Osteocyte (in vitro differentiated cells): ENCODE measurements around the gene CAMKMT. TPM values are rescaled to one million over a fixed set of nuclear protein-coding genes. Genes with fewer than 3 reads are reported as not detected.

Experiments used
- DNase-seq: peaks from one replicate; pipeline ENCODE4 v3.0.0; 2021; ENCODE audit warnings: mixed read lengths; ENCODE audit not compliant: unreplicated experiment; ENCODE audit errors: extremely low spot score
- H3K27ac Mint-ChIP-seq: one replicate; pipeline ENCODE4 v1.8.0; 2021; ENCODE audit warnings: mild to moderate bottlenecking, mixed read lengths; ENCODE audit not compliant: unreplicated experiment
- H3K27me3 Mint-ChIP-seq: one replicate; pipeline ENCODE4 v1.8.0; 2021; ENCODE audit warnings: mixed read lengths; ENCODE audit not compliant: unreplicated experiment
- H3K36me3 Mint-ChIP-seq: one replicate; pipeline ENCODE4 v1.8.0; 2021; ENCODE audit warnings: mixed read lengths; ENCODE audit not compliant: unreplicated experiment
- H3K4me1 Mint-ChIP-seq: one replicate; pipeline ENCODE4 v1.8.0; 2021; ENCODE audit warnings: mixed read lengths; ENCODE audit not compliant: unreplicated experiment
- H3K4me3 Mint-ChIP-seq: one replicate; pipeline ENCODE4 v1.8.0; 2021; ENCODE audit warnings: mild to moderate bottlenecking, moderate library complexity, mixed read lengths; ENCODE audit not compliant: unreplicated experiment
- H3K9me3 Mint-ChIP-seq: one replicate; pipeline ENCODE4 v1.8.0; 2021; ENCODE audit warnings: mixed read lengths; ENCODE audit not compliant: unreplicated experiment
- total RNA-seq: library from RNA; stranded (reverse); gene quantifications from 2 replicates; pipeline ENCODE4 v1.2.1, GENCODE V29; 2021
- TF ChIP-seq, protein P1 (sequence below): fragments of 200-600 bp; sonication (generic); IDR thresholded peaks from 2 replicates; pipeline ENCODE4 v1.5.0; 2021; ENCODE audit warnings: antibody characterized with exemption, mild to moderate bottlenecking, moderate library complexity

CAMKMT gene
- total RNA-seq, 1 donor from 2014 or later: 10.9 TPM

- Mint-ChIP-seq H3K36me3 (peaks cover 6% of the 10 kb centered on the region), H3K27ac (no peak overlapping the region), H3K4me3 (no peak overlapping the region), H3K27me3 (no peaks in the 10 kb centered on the region), H3K9me3 (peaks cover 8% of the 10 kb centered on the region), H3K4me1 (peaks cover 6% of the 10 kb centered on the region)
- no peak for DNase-seq
- TF ChIP-seq, protein P1, sequence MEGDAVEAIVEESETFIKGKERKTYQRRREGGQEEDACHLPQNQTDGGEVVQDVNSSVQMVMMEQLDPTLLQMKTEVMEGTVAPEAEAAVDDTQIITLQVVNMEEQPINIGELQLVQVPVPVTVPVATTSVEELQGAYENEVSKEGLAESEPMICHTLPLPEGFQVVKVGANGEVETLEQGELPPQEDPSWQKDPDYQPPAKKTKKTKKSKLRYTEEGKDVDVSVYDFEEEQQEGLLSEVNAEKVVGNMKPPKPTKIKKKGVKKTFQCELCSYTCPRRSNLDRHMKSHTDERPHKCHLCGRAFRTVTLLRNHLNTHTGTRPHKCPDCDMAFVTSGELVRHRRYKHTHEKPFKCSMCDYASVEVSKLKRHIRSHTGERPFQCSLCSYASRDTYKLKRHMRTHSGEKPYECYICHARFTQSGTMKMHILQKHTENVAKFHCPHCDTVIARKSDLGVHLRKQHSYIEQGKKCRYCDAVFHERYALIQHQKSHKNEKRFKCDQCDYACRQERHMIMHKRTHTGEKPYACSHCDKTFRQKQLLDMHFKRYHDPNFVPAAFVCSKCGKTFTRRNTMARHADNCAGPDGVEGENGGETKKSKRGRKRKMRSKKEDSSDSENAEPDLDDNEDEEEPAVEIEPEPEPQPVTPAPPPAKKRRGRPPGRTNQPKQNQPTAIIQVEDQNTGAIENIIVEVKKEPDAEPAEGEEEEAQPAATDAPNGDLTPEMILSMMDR: no peak
These were observed 164.6 kb downstream of the CAMKMT start for GRCh38 chr2:44526352-44526751.

- no peak for DNase-seq
- H3K36me3 Mint-ChIP-seq: peaks cover 3% of the 10 kb centered on the region
- peaks cover 6% of the 10 kb centered on the region for H3K4me1 Mint-ChIP-seq
- no peaks in the 10 kb centered on the region for H3K27me3 Mint-ChIP-seq
- no peak overlapping the region for H3K27ac Mint-ChIP-seq
- H3K9me3 Mint-ChIP-seq: peaks cover 2% of the 10 kb centered on the region
- H3K4me3 Mint-ChIP-seq: no peak overlapping the region
- TF ChIP-seq, protein P1: no peak
These were observed 166.8 kb downstream of the CAMKMT start for GRCh38 chr2:44528595-44528994.

- Mint-ChIP-seq H3K4me1 (peaks cover 6% of the 10 kb centered on the region), H3K27ac (no peak overlapping the region), H3K36me3 (peaks cover 6% of the 10 kb centered on the region), H3K27me3 (no peaks in the 10 kb centered on the region), H3K4me3 (no peak overlapping the region), H3K9me3 (peaks cover 8% of the 10 kb centered on the region)
- TF ChIP-seq, protein P1: no peak
- DNase-seq: no peak
These were observed 167.7 kb downstream of the CAMKMT start for GRCh38 chr2:44529448-44529847.

GRCh38 chr2:44531289-44531688 is 169.5 kb downstream of the CAMKMT start:
- DNase-seq: no peak
- Mint-ChIP-seq H3K36me3 (peaks cover 8% of the 10 kb centered on the region), H3K4me3 (no peak overlapping the region), H3K4me1 (peaks cover 6% of the 10 kb centered on the region), H3K27me3 (no peaks in the 10 kb centered on the region), H3K27ac (no peak overlapping the region), H3K9me3 (peaks cover 8% of the 10 kb centered on the region)
- TF ChIP-seq, protein P1: no peak

DNA sequence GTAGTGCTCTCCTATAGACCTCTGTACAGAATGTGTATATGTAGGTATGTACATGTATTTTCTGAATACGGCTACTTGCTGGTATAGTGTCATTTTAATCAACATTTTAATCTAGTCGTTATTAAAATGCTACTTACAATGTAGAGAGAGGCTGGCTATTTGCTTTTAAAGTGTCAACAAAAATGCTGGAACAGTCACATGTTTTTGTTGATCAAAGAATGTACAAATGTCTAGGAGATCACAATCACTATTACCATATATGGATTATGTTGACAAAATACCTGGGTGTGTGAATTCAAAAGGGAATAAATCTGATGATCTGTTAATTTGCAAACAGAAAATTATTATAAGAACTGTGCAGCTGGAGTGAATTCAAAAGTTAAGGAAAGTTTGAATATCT is 170.3 kb downstream of the CAMKMT start:
- DNase-seq: no peak
- TF ChIP-seq, protein P1: no peak
- Mint-ChIP-seq H3K9me3 (peaks cover 9% of the 10 kb centered on the region), H3K4me3 (no peak overlapping the region), H3K4me1 (peaks cover 6% of the 10 kb centered on the region), H3K27me3 (no peaks in the 10 kb centered on the region), H3K36me3 (peaks cover 8% of the 10 kb centered on the region), H3K27ac (no peak overlapping the region)
